ENCODE measurements around the gene LRFN5.
A peak's percentile ranks its signal among the peaks of the same experiment; 100 is the strongest.
"Not testable (repeated sequence)": the region's sequence is repeated elsewhere in the genome, so short reads cannot be mapped to it uniquely, and the experiment has no call there.

Gene LRFN5

GRCh38 chr14:41586237-41586636 lies 20.4 kb upstream of the LRFN5 start:
- no peaks in the 10 kb centered on the region for H3K9me3 ChIP-seq (ENCODE audit: control insufficient read depth, low read length)
- H3K4me2 ChIP-seq (ENCODE audit: low read length), result no peak overlapping the region
- TF ChIP-seq CTCF (IDR thresholded peaks at IDR 0.05), result no peak
- H3K36me3 ChIP-seq (ENCODE audit: control insufficient read depth, insufficient read depth, low read length), result no peaks in the 10 kb centered on the region
- no peak overlapping the region for H3K27ac ChIP-seq
- no peaks in the 10 kb centered on the region for H3K4me1 ChIP-seq
- no peak overlapping the region for H2AFZ ChIP-seq
- no peak overlapping the region for H3K4me3 ChIP-seq (ENCODE audit: low read depth, low read length)
- no peaks in the 10 kb centered on the region for H3K27me3 ChIP-seq (ENCODE audit: control insufficient read depth, insufficient read depth, low read length)
- H3K9ac ChIP-seq, result no peak overlapping the region
- no peaks in the 10 kb centered on the region for H3K79me2 ChIP-seq

- H3K36me3 ChIP-seq (ENCODE audit: control insufficient read depth, insufficient read depth, low read length), result no peaks in the 10 kb centered on the region
- H3K4me1 ChIP-seq, result no peaks in the 10 kb centered on the region
- H3K79me2 ChIP-seq, result peaks cover 6% of the 10 kb centered on the region
- H3K9me3 ChIP-seq (ENCODE audit: control insufficient read depth, low read length), result no peaks in the 10 kb centered on the region
- H3K27me3 ChIP-seq (ENCODE audit: control insufficient read depth, insufficient read depth, low read length), result no peaks in the 10 kb centered on the region
- H3K9ac ChIP-seq, result no peak overlapping the region
- no peak overlapping the region for H3K4me3 ChIP-seq (ENCODE audit: low read depth, low read length)
- TF ChIP-seq CTCF (IDR thresholded peaks at IDR 0.05), result no peak
- H3K4me2 ChIP-seq (ENCODE audit: low read length), result no peak overlapping the region
- no peak overlapping the region for H2AFZ ChIP-seq
- H3K27ac ChIP-seq, result no peak overlapping the region
Observed at GRCh38 chr14:41597647-41598046, 9.0 kb upstream of the LRFN5 start.

GRCh38 chr14:41599805-41600385 lies 6.8 kb upstream of the LRFN5 start:
- H2AFZ ChIP-seq; H3K36me3 ChIP-seq (ENCODE audit: control insufficient read depth, insufficient read depth, low read length); H3K27me3 ChIP-seq (ENCODE audit: control insufficient read depth, insufficient read depth, low read length); H3K4me1 ChIP-seq; H3K9ac ChIP-seq; H3K4me3 ChIP-seq (ENCODE audit: low read depth, low read length); H3K4me2 ChIP-seq (ENCODE audit: low read length); H3K9me3 ChIP-seq (ENCODE audit: control insufficient read depth, low read length); H3K27ac ChIP-seq; H3K79me2 ChIP-seq: not testable (repeated sequence)

- H2AFZ ChIP-seq, result peak overlapping the region; percentile 77
- no peaks in the 10 kb centered on the region for H3K36me3 ChIP-seq (ENCODE audit: control insufficient read depth, insufficient read depth, low read length)
- peak overlapping the region; percentile 20 for H3K4me2 ChIP-seq (ENCODE audit: low read length)
- peak overlapping the region; percentile 31 for H3K9ac ChIP-seq
- peaks cover 3% of the 10 kb centered on the region for H3K27me3 ChIP-seq (ENCODE audit: control insufficient read depth, insufficient read depth, low read length)
- H3K79me2 ChIP-seq, result peaks cover 6% of the 10 kb centered on the region
- no peaks in the 10 kb centered on the region for H3K4me1 ChIP-seq
- peak overlapping the region; percentile 8 for H3K4me3 ChIP-seq (ENCODE audit: low read depth, low read length)
- peak overlapping the region; percentile 88 for H3K27ac ChIP-seq
- TF ChIP-seq CTCF (IDR thresholded peaks at IDR 0.05), result no peak
- H3K9me3 ChIP-seq (ENCODE audit: control insufficient read depth, low read length), result no peaks in the 10 kb centered on the region
Observed at GRCh38 chr14:41604721-41605531, 1.8 kb upstream of the LRFN5 start.

- Histone ChIP-seq H3K36me3 (ENCODE audit: control insufficient read depth, insufficient read depth, low read length) (no peaks in the 10 kb centered on the region), H3K4me1 (peaks cover under 1% of the 10 kb centered on the region), H3K9me3 (ENCODE audit: control insufficient read depth, low read length) (no peaks in the 10 kb centered on the region), H3K79me2 (peaks cover 4% of the 10 kb centered on the region), H3K27me3 (ENCODE audit: control insufficient read depth, insufficient read depth, low read length) (peaks cover 3% of the 10 kb centered on the region), H3K4me3 (ENCODE audit: low read depth, low read length) (peak overlapping the region; percentile 36), H3K4me2 (ENCODE audit: low read length) (peak overlapping the region; percentile 68), H3K9ac (peak overlapping the region; percentile 31), H3K27ac (peak overlapping the region; percentile 88), H2AFZ (peak overlapping the region; percentile 77)
- TF ChIP-seq CTCF (IDR thresholded peaks at IDR 0.05), result no peak
Observed at GRCh38 chr14:41605550-41606281, 960 bp upstream of the LRFN5 start.
